Effector CD8-positive, alpha-beta T cell (primary cell): ENCODE data around the gene LRRC63.
"Not testable (repeated sequence)": the region's sequence is repeated elsewhere in the genome, so short reads cannot be mapped to it uniquely, and the experiment has no call there.

ENCODE experiments used
- DNase-seq: peaks from one replicate; lab custom pipeline; 2025; lab: John Stamatoyannopoulos, UW

The LRRC63 gene

GRCh38 chr13:46265292-46265691 is 53.6 kb downstream of the LRRC63 start:
- no peak for DNase-seq

GRCh38 chr13:46267166-46267565 is 55.4 kb downstream of the LRRC63 start:
- no peak for DNase-seq

GRCh38 chr13:46270416-46270815 is 58.7 kb downstream of the LRRC63 start:
- no peak for DNase-seq

GRCh38 chr13:46274094-46274698 is 62.5 kb downstream of the LRRC63 start:
- DNase-seq: no peak

GRCh38 chr13:46278474-46278873 is 66.7 kb downstream of the LRRC63 start:
- no peak for DNase-seq

- no peak for DNase-seq
Observed at GRCh38 chr13:46281779-46282178, 70.1 kb downstream of the LRRC63 start.

GRCh38 chr13:46283912-46284824 is 72.4 kb downstream of the LRRC63 start:
- DNase-seq: not testable (repeated sequence)

GRCh38 chr13:46286972-46287371 is 75.2 kb downstream of the LRRC63 start:
- no peak for DNase-seq

GRCh38 chr13:46288570-46289259 is 77.0 kb downstream of the LRRC63 start:
- DNase-seq: no peak

- DNase-seq: no peak
Observed at GRCh38 chr13:46289260-46289955, 77.7 kb downstream of the LRRC63 start.

GRCh38 chr13:46290434-46290833 is 78.7 kb downstream of the LRRC63 start:
- no peak for DNase-seq

- DNase-seq: no peak
Observed at GRCh38 chr13:46293436-46293835, 81.7 kb downstream of the LRRC63 start.

GRCh38 chr13:46295491-46296114 is 83.9 kb downstream of the LRRC63 start:
- DNase-seq: peak; percentile 34

GRCh38 chr13:46296115-46296822 is 84.5 kb downstream of the LRRC63 start:
- no peak for DNase-seq

- no peak for DNase-seq
Observed at GRCh38 chr13:46296921-46297320, 85.2 kb downstream of the LRRC63 start.

GRCh38 chr13:46297361-46297811 is 85.7 kb downstream of the LRRC63 start:
- DNase-seq: no peak

GRCh38 chr13:46303742-46304385 is 92.1 kb downstream of the LRRC63 start:
- DNase-seq: no peak

- DNase-seq: no peak
Observed at GRCh38 chr13:46304546-46304945, 92.8 kb downstream of the LRRC63 start.

GRCh38 chr13:46307554-46307953 is 95.8 kb downstream of the LRRC63 start:
- no peak for DNase-seq

GRCh38 chr13:46310066-46310465 is 98.3 kb downstream of the LRRC63 start:
- DNase-seq: no peak
